NCI-H1694 (cell line): ENCODE measurements around the gene NDUFA13.

Experiments
- DNase-seq: peaks from one replicate; lab custom pipeline; 2025; lab: John Stamatoyannopoulos, UW

NDUFA13 gene

DNA sequence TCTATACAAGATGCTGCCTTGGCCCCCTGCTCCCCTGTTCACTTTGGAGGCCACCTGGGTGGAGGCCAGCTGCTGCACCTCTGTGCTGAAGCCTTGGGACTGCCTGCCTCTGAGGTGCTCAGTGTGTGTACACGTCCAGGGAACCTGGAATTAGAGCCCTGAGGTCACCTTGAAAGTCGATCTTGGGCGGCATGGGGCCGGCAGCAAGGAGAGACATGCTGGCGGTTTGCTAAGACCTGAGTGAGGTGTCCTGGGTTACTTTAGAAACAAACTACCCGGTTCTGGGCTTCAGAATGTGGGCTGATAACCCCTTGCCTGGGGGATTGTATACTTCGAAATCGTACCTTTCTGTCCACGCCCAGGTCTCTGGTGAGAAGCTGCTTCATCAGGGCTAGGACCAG is 26.2 kb upstream of the NDUFA13 start:
- no peak for DNase-seq

DNA sequence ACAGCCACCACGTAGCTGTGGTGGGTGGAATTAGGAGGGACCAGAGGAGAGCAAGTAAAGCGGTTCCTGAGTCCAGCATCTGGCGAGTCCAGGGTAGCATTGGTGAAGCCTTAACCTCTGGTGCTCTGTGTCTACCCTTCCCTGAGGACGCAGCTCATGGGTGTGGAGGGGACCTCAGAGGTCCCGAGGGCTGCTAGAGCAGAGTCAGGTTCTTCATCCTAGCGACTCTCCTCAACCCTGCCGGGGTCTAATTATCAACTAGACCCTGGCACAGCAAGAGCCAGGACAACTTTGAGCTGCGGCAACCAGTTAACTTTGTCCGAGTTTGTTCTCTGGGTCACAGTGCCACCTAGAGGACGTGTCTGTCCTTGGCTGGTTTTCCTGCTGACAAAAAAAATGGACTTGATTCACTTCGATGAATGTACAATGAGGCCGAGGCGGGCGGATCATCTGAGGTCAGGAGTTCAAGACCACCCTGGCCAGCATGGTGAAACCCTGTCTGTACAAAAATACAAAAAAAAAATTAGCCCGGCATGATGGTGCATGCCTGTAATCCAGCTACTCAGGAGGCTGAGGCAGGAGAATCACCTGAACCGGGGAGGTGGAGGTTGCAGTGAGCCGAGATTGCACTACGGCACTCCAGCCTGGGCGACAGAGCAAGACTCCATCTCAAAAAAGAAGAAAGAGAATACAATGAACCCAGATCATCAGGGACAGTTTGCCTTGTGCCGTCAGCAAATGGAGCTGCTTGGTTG is 25.6 kb upstream of the NDUFA13 start:
- DNase-seq = peak; percentile 71

DNA sequence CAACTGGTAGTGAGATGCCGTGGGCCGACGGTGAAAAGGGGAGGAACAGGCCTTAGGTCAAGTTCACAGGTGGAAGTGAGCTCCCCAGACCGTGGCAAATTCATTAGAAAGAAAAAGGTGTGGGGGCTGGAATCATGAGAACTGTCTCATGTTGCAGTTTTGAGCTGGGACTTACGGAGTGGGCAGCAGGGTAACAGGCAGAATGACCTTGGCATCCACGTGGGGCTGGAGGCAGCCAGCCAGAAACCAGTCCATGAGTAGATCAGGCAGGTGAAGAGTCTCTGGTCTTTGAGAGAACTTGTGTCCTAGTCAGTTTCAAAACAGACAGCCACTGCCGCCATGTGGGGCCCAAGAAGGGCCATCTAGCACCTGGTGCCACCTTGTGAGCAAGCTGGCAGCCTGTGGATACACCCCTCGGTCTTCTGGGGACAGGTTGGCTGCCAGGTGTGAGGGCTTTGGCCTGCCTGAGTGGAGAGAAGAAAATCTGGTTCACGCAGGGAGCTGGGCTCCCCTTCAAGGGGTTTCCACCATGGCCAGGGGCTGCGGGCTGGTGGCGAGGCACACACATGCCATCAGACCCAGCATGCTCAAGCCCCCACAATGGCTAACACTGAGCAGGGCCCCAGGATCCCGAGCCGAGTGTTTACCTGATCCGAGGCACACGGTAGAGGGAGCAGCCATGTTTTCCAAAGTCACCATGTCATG is 24.6 kb upstream of the NDUFA13 start:
- DNase-seq = no peak

GRCh38 chr19:19492026-19492610 is 23.9 kb upstream of the NDUFA13 start:
- DNase-seq = no peak

- DNase-seq = no peak
Observed at GRCh38 chr19:19493841-19494546, 22.0 kb upstream of the NDUFA13 start.

- no peak for DNase-seq
Observed at GRCh38 chr19:19495614-19496603, 20.1 kb upstream of the NDUFA13 start.

DNA sequence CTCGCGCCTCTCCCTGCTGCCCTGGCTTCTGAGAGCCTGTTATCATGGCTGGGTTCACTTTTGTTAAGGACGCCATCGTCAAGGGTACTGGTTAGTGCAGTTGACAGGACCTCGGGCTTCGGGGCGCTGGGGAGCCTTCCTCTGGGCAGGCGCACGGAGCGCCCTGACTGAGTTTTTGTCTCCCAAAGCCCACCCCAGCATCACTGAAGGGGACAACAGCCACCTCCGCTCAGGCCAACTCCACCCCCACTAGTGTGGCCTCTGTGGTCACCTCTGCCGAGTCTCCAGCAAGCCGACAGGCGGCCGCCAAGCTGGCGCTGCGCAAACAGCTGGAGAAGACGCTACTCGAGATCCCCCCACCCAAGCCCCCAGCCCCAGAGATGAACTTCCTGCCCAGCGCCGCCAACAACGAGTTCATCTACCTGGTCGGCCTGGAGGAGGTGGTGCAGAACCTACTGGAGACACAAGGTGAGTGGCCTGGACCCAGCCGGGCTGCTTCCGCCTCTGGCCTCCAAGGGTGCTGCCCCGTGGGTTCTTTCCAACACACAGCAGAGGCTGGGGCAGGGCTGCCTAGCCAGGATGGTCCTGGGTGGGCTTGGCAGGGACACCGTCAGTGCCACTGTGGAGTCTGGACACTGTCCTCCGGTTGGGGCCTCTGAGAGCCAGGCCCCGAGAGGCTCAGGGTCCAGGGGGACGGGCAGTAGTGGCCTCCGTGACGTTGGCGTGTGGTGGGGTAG is 17.6 kb upstream of the NDUFA13 start:
- no peak for DNase-seq

DNA sequence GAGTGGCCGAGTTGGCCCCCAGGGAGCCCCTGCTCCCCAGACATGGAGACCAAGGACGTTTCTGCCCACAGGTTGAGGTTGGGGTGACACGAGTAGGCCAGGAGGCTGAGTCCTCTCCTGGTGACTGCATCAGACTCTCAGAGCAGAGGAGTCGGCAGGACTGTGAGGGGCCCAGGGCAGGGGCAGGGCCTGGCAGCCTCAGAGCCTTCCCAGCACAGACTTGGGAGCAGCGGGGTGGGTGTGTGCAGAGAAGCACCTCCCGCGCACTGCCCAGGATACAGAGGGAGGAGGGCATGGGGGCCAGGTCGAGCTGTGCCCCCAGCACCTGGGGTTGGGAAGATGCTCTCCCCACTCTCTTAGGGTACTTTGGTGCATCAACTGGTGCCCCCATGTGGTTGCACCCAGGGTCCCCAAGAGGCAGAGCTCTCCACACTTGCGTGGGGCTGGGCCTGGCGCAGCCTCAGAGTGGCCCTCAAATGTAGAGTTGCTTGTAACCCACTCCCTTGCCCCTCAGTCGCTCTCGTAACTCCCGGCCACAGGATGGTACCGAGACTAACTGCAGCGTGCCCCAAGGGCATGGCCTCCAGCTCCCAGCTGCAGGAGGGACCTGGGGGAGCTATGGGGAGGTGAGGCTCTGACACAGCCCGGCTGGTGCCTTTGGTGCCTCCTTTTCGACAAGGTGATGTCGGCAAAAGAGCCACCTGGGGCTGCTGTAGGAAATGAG is 16.6 kb upstream of the NDUFA13 start:
- DNase-seq = no peak

DNA sequence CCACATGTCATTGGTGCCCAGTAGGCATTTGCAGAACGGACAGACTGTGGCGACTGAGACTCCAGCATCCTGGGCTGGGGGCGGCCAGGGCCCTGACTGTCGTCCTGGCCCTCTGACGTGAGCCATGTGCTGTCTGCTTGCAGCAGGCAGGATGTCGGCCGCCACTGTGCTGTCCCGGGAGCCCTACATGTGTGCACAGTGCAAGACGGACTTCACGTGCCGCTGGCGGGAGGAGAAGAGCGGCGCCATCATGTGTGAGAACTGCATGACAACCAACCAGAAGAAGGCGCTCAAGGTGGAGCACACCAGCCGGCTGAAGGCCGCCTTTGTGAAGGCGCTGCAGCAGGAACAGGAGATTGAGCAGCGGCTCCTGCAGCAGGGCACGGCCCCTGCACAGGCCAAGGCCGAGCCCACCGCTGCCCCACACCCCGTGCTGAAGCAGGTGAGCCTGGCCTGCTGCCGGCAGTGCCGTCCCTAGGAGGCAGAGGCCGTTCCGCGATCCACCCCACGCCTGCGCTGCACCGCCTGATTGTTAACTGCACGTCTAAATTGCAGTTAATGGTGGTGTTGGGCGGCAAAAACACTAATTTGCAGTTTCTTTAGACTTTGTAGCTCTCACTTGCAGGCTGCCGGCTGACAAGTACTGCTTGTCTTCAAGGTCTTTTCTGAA is 14.9 kb upstream of the NDUFA13 start:
- no peak for DNase-seq

GRCh38 chr19:19501798-19502197 is 14.2 kb upstream of the NDUFA13 start:
- DNase-seq = no peak

DNA sequence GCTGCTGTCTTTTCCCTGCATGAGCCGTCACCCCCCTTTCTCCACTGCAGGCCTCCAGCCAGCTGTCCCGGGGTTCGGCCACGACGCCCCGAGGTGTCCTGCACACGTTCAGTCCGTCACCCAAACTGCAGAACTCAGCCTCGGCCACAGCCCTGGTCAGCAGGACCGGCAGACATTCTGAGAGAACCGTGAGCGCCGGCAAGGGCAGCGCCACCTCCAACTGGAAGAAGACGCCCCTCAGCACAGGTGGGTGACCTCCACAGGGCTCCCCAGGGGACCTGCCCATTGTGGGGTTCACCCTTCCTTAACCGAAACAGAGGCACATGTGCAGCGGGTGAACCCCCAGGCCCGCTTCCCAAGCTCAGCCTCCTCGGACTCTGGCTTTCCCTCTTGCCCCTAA is 13.7 kb upstream of the NDUFA13 start:
- DNase-seq = no peak

- no peak for DNase-seq
Observed at GRCh38 chr19:19502808-19503602, 13.0 kb upstream of the NDUFA13 start.

- no peak for DNase-seq
Observed at GRCh38 chr19:19504754-19505668, 11.0 kb upstream of the NDUFA13 start.

GRCh38 chr19:19505669-19506326 is 10.2 kb upstream of the NDUFA13 start:
- no peak for DNase-seq

GRCh38 chr19:19506592-19506991 is 9.4 kb upstream of the NDUFA13 start:
- no peak for DNase-seq

DNA sequence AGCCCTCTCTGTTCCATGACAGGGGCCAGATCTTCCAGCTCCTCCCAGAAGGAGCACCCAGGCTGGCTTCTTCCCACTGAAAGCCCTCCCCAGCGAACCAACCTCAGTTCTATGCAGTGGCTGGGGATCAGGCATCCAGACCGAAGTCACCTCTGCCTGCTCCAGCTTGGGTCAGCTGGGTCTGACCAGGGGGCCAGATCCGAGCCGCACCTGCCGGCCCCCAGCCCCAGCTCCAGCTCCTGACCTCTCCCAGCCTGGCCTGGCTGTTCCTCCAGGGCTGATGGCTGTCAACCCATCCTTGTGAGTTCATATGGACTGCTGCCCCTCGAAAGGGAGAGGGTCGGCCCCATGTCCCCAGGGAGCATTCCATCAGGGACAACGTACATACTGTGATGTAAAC is 8.7 kb upstream of the NDUFA13 start:
- DNase-seq = no peak

GRCh38 chr19:19508217-19508616 is 7.8 kb upstream of the NDUFA13 start:
- no peak for DNase-seq
